Colonic mucosa (tissue), 4 donors: ENCODE results near the gene C19orf85. TPM values are rescaled to one million over a fixed set of nuclear protein-coding genes. Genes with fewer than 3 reads are reported as not detected.
A peak's percentile ranks its signal among the peaks of the same experiment; 100 is the strongest.

Source experiments
- DNase-seq: peaks from one replicate; pipeline ENCODE4 v3.0.0-alpha.2; 2020
- H3K27ac ChIP-seq: fragments of 200-600 bp; one replicate; pipeline ENCODE4 v1.8.0; 2021
- H3K27me3 ChIP-seq: fragments of 200-600 bp; one replicate; pipeline ENCODE4 v1.8.0; 2021
- H3K36me3 ChIP-seq: fragments of 200-600 bp; one replicate; pipeline ENCODE4 v1.8.0; 2021
- H3K4me1 ChIP-seq: fragments of 200-600 bp; one replicate; pipeline ENCODE4 v1.8.0; 2021; ENCODE audit warnings: mild to moderate bottlenecking
- H3K4me3 ChIP-seq: fragments of 200-600 bp; one replicate; pipeline ENCODE4 v1.8.0; 2021
- H3K9ac ChIP-seq, 2 donors: one replicate each; pipeline ENCODE4 v1.7.0; 2013; ENCODE audit warnings: control low read depth in 2 of 2, low read depth in 2 of 2, low read length in 2 of 2
- H3K9me3 ChIP-seq: fragments of 200-600 bp; one replicate; pipeline ENCODE4 v1.8.0; 2021
- CTCF ChIP-seq: fragments of 200-600 bp; IDR thresholded peaks from one replicate; pipeline ENCODE4 v1.8.0; 2022; ENCODE audit warnings: antibody characterized with exemption, mild to moderate bottlenecking
- intact Hi-C: fragments of 100-400 bp; cut with DNase I; formaldehyde crosslinking; loops from one replicate; pipeline ENCODE4 v1.14.1; 2022
- total RNA-seq, 2 donors: library from RNA; stranded (reverse); fragmentation: NEBNext Ultra II Directional in 1 of 2; extraction: Animal tissue kit (Norgen Biotek cat#: 25700) in 1 of 2; gene quantifications; one replicate each; pipeline ENCODE4 v1.2.1, GENCODE V29; 2021
- donor health status: healthy.
- donor health status: DM: no; HTN: no; CAD: no.
- donor health status: DM: no; HTN: no; CAD: no.

Gene C19orf85
- total RNA-seq, 2 donors from 2014 or later, result not detected

- Histone ChIP-seq H3K9ac (peak within 1 kb of the TSS; percentile 46 to 63), H3K27me3 (no peaks in the 10 kb centered on the region), H3K4me1 (peaks cover 10% of the 10 kb centered on the region), H3K9me3 (no peaks in the 10 kb centered on the region), H3K36me3 (no peaks in the 10 kb centered on the region), H3K4me3 (no peak within 1 kb of the TSS), H3K27ac (peak within 1 kb of the TSS; percentile 76)
- no peak for TF ChIP-seq CTCF
- no peak for DNase-seq
- intact Hi-C loops, result no loop called here
These were observed 23.6 kb upstream of the C19orf85 start, which contains the start of gene SSC5D for GRCh38 chr19:55487924-55488687. SSC5D (plus strand) TSS chr19:55488436; CDS start chr19:55488590, 154 bp downstream.

GRCh38 chr19:55486971-55487923, 22.7 kb upstream of the C19orf85 start:
- peaks cover 10% of the 10 kb centered on the region for H3K4me1 ChIP-seq
- H3K36me3 ChIP-seq, result no peaks in the 10 kb centered on the region
- DNase-seq, result peak; percentile 67
- TF ChIP-seq CTCF, result no peak
- H3K27ac ChIP-seq, result peak overlapping the region; percentile 76
- H3K9me3 ChIP-seq, result no peaks in the 10 kb centered on the region
- intact Hi-C loops, result no loop called here
- no peaks in the 10 kb centered on the region for H3K27me3 ChIP-seq
- H3K4me3 ChIP-seq, result no peak overlapping the region
- H3K9ac ChIP-seq, result peak overlapping the region; percentile 46 to 63

GRCh38 chr19:55486043-55486970, 21.8 kb upstream of the C19orf85 start:
- peak overlapping the region; percentile 76 for H3K27ac ChIP-seq
- no peak for DNase-seq
- H3K36me3 ChIP-seq, result no peaks in the 10 kb centered on the region
- H3K9ac ChIP-seq, result peak overlapping the region in 1 of 2 donors; percentile 60
- H3K27me3 ChIP-seq, result no peaks in the 10 kb centered on the region
- no peak for TF ChIP-seq CTCF
- H3K9me3 ChIP-seq, result no peaks in the 10 kb centered on the region
- no peak overlapping the region for H3K4me3 ChIP-seq
- H3K4me1 ChIP-seq, result peaks cover 10% of the 10 kb centered on the region
- intact Hi-C loops, result no loop called here

DNA sequence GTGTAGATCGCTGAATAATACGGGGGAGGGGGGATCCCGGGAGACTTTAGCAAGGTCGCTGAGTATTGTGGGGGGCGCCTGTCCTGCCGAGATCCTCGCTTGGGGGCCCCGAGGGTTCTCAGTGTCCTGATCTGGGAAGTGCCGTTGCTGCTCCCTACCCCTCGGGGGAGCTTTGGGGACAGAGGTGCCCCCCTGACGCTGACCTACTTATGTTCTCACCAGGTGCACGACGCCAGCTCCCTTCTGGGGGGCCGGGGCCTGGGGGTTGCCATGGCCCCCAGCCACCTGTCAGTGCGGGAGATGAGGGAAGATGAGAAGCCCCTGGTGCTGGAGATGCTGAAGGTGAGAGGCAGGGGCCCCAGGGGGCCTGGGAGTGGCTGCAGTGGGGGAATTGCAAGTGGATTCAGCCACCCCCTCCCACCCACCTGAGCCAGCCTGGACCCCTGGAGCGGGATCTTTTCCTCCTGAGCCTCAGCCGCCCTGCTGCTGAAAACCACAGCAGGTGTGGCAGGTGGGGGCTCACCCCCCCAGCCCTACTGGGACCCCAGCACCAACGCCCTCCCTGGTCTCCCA, 21.0 kb upstream of the C19orf85 start:
- Histone ChIP-seq H3K36me3 (no peaks in the 10 kb centered on the region), H3K4me3 (peak overlapping the region; percentile 53), H3K9me3 (no peaks in the 10 kb centered on the region), H3K27ac (peak overlapping the region; percentile 76), H3K9ac (peak overlapping the region; percentile 34 to 60), H3K4me1 (peaks cover 10% of the 10 kb centered on the region), H3K27me3 (no peaks in the 10 kb centered on the region)
- intact Hi-C loops, result no loop called here
- no peak for DNase-seq
- TF ChIP-seq CTCF, result no peak
